HG02852 (cell line): ENCODE data around the gene PNPLA2.

Source experiments
- ATAC-seq: cut with Tn5 transposase; IDR thresholded peaks from one replicate; pipeline ENCODE4 v1.9.1; 2021; ENCODE audit warnings: mild to moderate bottlenecking, moderate library complexity; ENCODE audit not compliant: unreplicated experiment

The PNPLA2 gene

DNA sequence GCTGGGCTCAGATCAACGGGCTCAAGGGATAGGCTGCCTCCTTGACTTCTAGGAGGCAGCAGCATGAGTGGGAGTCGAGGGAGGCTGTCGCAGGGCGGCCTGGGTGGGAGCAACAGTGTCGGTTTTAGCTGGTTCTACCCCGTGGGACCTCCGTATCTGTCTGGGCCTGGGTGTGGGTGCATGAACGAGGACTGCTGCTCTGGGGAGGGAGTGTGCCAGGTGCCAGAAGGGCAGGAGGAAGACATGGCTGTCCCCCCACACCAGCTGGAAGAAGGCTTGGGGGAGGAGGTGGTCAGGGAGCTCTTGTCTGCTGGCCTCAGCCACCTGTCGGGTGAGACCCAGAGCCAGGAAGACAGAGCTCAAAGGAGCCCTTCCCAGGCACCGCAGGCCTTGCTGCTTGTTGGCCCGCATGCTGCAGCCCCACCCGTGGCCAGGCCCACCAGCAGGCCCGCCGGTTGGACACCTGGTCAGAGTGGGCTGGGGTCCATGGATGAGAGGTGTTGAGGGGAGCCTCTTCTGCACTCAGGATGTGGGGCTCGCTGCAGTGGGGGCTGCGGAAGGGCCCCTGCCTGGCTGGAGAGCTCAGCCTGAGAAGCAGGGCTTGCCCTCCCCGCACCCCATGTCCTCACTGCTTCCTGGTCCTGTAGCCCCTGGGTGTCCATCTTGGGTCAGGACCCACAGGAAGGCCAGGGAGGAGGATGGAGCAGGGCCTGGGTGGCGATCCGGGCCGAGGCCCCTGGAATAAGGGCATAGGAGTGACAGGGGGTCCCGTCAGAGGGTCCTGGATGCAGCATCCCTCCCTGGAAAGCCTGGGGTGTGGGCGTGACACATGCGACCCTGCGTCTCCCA lies 32.3 kb upstream of the PNPLA2 start:
- ATAC-seq: no peak

DNA sequence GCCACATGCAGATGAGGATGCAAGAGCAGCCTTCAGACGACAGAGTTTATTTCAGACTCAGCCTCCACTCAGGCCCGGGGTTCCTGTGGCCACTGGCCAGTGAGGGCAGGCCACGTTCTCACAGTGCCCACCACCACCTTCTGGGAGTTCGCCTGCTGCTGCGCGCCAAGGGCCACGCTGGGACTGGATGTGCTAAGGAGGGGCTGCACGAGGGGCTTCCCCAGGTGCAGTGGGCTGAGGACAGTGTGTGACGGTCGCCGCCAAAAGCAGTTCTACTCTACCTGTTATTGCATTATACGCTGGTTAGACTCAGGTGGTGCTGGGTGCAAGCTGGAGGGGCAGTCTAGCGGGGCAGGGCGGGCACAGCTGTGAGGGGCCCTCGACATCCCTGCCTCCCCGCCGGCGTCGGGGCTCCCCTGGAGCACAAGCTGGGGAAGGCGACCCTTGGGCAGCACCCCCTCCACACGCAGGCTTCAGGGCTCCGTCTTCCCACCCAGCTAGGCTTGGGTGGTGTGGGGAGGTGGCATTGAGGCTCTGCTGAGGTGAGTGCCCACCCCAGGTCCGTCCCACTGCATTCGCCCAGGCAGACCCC lies 31.5 kb upstream of the PNPLA2 start:
- ATAC-seq: no peak

DNA sequence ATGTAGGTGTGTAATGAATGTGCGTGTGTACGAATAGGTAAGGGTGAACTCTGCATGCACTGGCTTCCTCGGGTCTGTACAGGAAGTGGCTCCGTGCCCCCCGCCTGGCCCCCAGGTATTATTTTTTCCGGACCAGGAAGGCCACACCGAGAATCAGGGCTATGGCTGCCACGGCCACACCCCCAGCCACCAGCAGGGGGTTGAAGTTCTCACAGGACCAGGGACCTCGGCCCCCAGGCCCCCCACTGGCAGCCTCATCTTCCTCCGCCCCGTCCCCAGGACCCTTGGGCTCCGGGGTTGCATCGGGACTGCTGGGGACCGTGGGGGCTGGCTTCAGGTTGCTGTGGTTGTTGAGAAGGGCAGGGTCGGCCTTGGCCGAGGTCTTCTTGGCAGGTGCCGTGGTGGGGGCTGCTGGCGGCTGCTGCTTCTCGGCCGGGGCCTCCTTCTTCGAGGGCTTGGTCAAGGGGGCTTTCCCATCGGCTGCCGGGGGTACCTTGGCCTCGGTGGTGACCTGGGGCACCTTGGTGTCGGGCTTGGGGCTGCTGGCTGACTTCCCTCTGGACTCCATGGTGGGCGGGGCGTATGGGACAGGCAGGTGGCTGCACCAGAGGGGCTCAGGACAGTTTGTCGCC lies 30.6 kb upstream of the PNPLA2 start:
- no peak for ATAC-seq

DNA sequence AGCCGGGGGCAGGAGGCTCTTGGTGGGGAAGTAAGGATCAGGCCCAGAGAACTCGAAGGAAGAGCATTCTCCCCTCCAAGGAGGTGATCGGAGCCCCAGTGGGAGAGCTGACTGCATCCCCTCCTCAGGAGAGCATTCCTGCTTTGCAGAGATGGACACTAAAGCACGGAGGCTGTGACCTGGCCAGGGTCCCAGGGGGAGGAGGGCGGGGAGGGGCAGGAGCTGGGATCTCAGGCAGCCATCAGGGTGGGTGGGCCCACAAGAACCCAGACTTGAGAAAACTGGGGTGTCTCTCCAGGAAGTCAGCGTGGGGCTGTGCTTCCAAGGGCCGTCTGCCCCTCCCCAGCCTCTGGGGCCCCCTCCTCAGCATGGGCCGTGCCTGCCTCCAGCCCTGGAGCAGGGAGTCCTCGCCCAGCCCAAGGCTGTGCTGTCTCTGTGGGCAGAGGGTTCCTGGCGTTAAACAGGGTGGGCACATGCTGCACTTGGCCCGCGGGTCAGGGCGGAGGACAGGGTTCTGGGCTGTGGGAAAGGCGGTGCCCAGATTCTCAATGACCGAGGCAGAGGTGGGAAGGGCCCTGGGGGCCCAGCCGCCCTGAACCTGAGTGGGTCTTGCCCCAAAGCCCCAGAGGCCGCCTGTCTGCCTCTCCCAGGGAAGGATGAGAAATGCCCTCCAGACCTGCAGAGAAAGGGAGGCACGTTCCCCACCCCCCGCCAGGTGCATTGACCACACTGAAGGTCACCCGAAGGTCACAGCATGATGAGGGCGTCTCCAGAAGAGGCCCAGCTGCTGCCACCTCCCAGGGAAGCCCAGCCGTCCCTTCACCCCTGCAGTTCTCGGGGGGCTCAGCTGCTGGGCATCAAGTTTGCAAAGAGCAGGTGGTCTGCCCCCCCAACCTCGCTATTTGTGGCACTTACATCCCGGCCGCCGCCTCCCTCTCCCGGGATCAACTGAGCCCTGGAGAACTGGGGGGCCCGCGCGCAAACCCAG lies 29.5 kb upstream of the PNPLA2 start:
- ATAC-seq: no peak

DNA sequence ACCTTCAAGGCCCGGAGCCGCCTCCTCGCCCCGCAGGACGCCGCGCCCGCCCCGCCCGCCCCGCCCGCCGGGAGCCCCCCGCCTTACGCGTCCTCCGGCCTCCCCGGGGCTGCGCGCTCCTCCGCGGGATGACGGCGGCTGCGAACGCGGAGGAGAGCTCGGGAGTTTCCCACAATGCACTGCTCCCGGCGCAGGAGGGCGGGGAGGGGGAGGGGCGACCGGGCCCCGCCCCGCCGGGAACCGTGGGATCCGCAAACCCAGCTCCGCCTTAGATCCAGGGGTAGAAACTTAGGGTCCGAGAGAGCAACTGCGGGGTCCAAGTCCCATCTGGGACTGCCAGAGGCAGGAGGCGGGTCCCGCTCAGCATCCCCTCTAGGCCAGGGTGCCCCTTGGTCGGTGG lies 28.8 kb upstream of the PNPLA2 start, which contains the start of gene CEND1:
CEND1 (minus strand) TSS at position 148 of the 400 bp plus-strand sequence. CDS start 1,514 bp downstream, outside the sequence.
- no peak for ATAC-seq

DNA sequence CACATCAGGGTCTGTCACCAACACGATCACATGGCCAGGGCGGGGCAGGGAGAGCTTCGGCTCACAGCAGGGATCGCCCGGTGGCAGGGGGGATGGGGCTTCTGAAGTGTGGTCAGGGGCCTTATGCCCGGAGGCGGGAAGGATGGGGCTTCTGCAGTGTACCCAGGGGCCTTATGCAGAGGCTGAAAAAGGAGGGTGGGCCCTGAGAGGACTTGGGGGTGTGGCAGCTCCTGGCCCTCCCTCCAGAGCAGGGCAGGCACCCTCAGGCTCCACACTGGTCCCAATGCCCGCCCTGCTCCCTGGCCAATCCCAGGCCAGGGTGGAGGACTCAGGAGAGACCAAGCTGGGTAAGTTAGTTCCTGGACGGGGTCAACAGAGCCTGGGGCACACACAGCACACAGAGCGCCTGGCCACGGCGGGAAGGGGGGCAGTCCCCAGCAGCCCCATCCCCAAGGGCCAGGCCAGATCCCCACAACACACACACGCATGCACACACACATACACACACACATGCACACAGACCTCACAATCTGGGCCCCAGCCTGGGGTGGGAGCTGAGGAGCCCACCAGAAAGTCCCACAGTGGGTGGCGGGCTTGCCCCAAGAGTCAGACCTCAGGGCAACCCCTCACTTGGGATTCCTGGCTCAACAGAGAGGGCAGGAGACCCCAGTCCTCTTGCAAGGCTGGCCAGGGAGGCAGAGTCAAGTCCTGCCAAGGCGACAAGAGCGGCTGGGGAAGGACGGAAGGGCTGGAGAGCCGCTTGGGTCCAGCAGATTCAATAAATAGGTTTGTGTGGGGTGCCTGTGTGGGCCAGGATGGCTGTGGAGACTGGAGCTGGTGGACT lies 27.8 kb upstream of the PNPLA2 start:
- no peak for ATAC-seq

DNA sequence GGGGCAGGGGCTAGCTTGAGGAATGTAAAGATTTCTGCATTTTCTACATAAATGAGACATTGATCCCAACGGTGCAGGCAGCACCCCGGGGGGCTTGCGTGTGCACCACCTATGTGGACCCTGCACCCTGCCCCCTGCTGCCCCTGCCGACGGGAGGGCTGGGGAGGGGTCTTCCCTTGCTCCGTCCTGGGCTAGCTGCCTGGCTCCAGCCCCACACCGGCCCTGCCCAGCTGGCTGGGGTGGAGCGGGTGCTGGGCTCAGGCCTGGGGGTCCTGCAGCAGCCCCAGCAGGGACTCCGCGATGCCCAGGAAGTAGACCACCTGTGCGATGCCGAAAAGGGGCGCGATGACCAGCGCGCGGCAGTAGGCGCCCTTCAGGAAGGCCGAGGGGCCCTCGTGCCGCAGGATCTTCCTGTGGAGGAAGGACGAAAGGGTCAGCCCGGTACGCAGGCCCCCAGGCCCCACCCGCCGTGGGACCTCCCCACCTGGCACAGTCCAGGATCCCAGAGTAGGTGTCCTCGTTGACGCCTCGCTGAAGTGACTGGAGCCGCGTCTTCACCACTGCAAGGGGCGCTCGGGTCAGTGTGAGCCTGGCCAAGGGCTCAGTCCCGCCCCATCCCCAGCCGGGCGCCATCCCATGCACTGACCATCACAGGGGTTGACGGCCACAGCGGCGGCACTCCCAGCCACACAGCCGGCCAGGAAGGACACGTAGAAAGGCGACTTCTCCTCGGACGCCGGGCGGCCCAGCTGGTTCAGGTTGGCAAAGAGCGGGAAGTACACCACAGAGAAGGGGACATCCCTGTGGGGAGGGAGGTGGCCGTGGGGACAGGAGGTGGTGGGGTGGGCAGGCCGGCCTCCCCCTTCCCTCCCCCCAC lies 26.8 kb upstream of the PNPLA2 start:
- no peak for ATAC-seq

DNA sequence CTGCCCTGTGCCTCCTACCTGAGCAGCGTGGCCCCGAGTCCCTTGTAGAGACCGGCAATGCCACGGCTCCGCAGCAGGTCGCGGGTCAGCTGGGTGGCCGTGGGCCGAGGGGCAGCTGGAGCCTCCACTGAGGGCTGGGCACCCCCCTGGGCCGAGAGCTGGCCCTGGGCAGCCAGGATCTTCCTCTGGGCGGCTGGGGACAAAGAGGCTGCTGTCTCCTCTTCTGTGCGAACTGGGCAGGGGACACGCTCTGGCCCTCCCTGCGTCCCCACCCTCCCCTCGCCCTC lies 26.2 kb upstream of the PNPLA2 start:
- ATAC-seq: no peak

DNA sequence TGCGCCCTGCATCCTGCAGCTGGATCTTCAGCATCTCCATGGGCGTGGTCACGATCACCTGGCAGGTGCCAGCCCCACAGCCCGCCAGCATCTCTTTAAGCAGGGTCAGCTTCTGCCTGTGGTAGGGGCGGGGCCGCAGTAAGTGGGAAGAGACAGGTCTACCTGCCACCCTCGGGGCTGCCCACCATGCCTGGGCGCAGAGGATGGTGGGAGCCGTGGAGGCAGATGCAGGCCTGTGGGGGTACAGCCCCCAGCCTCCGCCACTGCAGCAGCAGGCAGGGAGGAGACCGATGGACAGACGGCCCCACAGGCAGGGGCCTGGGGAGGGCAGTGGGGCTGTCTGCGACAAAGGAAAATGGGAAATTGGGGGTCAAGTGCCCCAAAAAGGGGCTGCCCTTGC lies 25.8 kb upstream of the PNPLA2 start:
- no peak for ATAC-seq

DNA sequence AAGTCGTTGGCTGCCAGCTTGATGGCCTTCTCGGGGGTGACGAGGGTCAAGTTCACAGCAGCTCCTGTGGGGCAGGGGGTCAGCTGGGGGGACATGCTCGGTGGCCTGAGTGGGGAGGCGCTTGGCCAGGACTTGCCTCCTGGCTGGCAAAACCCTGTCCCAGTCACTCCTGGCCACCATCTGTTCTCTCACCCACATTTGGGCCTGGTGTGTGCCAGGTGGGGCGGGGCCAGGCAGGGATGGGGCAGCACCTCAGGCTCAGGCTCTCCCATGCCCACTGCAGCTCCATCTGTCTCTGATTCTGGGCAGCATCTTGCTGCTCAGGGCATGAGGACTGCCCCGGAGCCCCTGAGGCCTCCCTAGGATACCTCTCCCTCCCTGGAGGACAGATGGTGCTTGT lies 25.2 kb upstream of the PNPLA2 start:
- ATAC-seq: no peak

DNA sequence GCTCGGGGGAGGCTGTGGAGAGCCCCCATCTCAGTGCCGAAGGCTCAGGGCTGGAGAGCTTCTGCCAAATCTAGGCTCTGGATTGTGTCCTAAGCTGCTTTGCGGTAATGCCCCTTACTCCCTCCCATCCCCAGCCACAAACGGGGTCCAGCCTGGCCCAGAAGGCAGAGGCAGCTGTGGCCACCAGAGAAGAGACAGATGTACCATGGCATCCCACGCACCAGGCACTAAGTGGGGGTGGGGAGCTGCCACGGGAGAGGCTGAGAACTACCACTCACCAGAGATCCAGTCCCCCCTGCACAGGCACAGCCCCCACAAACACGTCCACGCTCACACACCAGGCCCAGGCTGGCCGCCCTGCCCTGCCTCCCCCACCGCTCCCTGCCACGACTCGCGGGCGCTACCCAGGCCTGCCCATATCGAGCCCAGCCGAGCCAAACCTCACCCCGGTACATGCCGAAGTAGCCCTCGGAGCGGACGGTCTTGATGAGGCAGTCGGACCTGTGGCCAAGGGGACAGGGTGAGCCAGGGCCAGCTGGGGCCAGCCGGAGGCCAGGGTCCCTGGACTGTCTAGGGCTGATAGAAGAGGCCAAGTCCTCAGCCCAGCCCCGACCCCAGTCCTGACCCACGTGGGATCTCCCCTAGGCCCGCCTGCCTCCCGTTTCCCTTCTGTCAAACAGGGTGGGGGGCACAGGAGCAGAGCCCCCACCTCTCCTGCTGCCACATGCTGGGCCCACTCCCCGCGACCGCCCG lies 24.5 kb upstream of the PNPLA2 start:
- ATAC-seq: no peak

DNA sequence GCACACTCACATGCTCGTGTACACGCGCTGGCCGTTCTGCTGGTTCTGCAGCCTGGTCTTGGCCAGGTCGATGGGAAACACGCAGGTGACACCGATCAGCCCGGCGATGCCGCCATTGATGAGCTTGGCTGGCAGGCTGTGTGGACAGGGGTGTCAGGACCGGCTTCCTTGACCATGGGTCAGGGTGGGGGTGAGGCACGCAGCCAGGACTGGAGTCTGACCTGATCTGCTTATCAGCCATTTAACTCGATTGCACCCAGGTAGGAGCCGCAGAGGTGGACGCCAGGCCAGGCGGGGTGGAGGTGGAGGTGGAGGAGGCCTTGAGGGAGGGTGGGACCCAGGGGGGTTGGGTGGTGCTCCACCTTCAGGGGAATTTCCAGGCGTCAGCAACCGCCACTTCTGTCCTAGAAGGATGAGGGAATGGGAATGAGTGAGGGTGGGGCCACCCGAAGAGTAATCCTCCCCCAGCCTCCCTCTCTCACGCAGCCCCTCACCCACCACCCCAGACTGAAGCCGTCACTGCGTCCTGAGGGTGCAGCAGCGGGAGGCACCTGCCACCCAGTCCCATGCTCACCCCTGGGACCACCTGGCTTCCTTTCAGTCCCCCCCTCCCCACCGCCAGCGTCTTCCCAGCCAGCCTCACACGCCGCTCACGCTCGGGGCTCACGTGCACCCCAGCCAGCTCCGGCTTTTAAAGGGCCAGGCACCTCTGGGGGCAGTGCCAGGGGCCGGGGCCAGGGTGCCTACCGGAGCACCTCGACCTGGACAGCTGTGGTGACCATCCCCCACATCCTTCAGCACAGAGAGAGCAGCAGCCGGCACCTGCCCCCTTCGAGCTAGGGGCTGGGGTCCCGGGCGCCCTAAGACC lies 23.7 kb upstream of the PNPLA2 start:
- no peak for ATAC-seq

DNA sequence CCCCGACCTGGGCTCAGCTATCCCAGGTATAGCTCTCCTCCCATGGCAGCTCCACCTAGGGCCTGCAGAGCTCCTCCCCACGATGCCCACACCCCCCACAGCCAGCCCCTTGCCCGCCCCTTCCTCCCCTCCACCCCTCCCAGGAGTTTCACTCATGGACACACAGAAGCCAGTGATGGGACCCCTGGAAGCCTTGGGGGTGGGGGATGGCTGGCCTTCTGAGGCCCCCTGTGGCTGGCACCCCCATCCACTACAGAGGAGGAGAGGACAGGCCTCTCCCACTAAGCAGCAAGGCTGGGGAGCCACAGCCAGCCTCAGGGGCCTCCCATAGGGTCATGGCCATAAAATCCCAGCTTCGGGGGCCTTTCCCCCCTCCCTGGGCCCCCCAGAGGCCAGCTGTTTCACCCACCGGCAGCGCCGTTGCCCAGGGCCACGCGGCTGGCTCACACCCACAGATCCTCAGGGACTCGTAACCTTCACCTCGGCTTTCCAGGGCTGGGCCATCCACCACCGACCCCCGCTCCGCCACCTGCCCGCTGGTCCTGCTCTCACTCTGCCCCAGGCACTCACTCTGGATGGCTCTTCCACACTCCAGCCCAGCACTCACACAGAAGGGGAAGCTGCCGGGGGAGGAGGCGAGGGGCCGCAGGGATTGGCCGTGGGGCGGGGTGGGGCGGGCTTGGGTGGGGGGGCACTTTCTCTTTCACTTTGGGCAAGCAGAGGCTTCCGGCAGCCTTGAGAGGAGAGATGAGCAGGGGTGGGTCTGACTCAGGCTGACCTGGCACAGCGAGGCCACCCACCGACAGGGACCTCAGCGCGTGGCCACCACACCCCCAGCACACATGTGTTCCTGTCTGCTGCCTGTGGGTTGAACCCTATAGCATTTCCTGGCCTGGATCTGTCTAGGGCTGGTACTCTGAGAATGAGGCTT lies 22.8 kb upstream of the PNPLA2 start:
- no peak for ATAC-seq

DNA sequence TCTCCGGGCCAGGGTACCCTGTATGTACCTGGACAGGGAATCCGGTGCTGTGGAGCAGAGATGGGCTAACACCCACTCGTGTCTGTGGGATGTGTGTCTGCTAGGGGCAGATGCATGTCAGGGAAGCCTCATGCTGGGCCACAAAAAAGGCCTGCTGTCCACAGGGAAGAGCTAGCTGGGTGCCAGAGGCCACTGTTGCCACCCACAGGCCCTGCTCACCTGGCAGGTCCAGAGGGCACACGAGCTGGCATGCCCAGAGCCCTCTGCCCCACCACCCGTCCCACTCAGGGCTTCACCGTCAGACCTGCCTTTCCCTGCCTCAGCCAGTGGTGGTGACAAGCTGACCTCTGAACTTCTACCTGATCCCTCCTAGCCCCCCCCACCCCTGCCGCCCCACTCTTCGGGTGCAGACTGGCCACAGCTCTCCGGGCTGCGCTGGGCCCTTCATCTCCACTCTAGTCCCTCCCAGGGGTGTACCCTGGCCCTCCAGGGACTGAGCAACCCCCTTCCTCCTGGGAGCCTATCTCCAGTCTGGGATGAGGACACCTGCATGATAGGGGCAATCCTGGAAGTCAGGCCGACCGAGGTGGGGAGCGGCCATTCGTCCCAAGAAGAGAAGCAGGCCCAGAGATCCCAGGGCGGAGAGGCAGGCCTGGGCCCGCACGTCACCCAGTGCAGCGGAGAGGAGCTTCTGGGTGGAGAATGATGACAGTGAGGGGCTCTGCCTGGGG lies 22.0 kb upstream of the PNPLA2 start:
- ATAC-seq: no peak

DNA sequence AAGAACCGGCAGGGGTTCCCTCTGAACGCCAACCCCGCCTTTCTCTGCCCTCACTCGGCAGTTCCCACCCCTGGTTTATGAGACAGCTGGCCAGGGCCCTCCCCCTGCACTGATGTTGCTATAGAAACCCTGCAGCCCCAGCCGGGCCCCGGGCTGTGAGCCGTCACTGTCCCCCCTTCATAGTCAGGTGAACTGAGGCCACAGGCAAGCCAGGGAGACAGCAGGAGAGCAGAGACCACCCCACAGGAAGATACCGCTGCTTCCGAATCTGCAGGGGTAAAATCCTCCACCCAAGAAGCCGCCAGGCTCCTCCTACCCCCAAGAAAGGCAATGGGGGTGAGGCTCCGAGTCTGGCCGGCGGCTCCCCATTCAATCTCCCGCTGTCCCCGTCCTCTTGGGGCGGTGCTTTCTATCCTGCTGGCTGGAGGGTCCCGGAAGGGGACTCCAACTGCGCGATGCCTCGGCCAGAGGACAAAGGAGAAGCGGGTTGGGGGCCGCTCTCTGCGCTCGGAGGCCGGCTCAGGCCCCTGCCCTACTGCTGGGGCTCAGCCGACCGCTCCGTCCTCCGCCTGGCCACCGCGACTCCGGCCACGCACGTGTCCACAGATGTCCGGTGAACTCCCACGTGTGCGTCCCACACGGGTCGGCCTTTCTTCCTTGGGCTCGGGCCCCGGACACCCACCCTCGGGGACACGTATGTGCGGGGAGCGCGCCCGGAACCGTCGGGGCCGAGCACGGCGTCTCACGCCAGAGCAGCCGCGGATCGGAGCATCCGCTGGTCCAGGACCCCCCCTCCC lies 21.2 kb upstream of the PNPLA2 start:
- peak; percentile 41 for ATAC-seq
